ENCODE measurements around the gene PLEKHG7. TPM values are rescaled to one million over a fixed set of nuclear protein-coding genes. Genes with fewer than 3 reads are reported as not detected.

PLEKHG7 gene
- total RNA-seq, 1 donor from 2014 or later, result not detected

DNA sequence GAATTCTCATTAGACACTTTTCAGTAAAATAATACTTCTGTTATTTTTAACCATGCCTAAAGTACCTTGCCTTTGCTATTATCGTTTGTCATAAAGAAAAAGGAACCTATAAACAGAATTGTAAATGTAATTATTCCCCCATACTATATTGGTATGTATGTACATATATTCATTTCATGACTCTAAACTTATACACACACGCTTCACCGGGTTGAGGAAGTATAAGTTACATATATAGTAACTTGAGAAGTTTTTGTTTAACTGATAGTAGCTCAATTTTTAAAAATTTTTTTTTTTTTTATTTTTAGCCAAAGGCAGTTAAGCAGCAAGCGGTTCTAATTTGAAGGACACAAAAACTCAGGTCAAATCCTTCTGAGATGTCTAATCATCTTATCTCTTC, 107.6 kb downstream of the PLEKHG7 start:
- no peak for DNase-seq

DNA sequence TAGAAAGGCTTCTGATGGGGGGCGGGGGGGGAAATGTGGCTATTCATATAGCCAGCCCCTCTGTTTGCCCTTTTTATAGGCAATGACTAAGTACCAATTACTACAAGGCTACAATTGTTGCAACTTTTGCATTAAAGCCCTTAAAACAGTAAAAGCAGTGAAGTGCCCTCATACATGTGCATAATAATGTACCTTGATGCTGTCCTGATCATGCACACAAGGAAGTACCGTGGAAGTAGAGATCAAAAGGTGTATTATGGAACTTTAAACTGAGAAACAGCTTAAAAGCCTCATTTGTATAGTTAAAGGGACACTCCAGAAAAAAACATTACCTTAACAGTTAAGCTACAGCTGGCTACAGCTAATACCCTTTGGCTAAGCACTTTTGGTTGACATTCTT, 111.8 kb downstream of the PLEKHG7 start:
- no peak for DNase-seq

DNA sequence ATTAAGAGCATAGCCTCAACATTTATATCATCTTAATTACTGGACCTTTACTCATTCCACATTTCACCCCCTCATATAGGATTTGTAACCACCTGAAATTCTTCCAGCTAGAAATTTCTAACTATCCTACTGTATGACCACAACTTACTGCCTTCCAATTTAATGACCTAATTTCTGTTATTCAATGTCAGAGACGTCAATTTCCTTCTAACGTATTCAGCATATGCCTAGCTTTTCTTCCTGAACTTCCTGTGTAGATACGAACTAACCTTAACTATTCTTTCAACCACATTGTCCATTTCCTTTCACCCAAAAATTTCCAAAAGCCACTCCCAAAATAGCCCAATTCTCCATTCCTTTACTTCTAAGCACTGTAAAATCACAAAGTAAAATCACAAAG, 118.4 kb downstream of the PLEKHG7 start:
- no peak for DNase-seq

Other genes with a start within 250 kb of the PLEKHG7 start
- 16.7 TPM for gene EEA1, start 226.3 kb downstream of the PLEKHG7 start, total RNA-seq

All from occipital lobe (tissue), 2 donors.